HG03575 (cell line): ENCODE measurements around the gene CORO1C.
"Not testable (repeated sequence)": the region's sequence is repeated elsewhere in the genome, so short reads cannot be mapped to it uniquely, and the experiment has no call there.

Source experiments
- ATAC-seq: cut with Tn5 transposase; IDR thresholded peaks from one replicate; pipeline ENCODE4 v1.9.1; 2021; ENCODE audit not compliant: unreplicated experiment, insufficient number of reproducible peaks, low FRiP score; ENCODE audit errors: extremely low read depth

The CORO1C gene

GRCh38 chr12:108629824-108630476 is 101.4 kb downstream of the CORO1C start:
- ATAC-seq = no peak

DNA sequence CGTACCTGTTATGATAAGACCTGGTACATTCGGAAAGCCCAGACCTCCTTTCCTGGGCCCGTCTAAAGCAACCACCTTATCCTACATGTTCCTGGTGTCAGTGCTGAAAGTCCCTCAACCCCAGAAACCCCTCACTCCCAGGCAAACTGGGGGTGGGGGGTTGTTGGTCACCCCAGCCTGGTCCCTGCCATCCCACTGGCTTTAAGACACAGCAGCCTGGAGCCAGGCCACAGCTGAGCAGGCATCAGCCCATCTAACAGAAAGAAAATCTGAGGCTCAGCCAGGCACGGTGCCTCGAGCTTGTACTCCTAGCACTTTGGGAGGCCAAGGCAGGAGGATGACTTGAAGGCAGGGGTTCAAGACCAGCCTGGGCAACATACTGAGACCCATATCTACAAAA is 102.2 kb downstream of the CORO1C start:
- ATAC-seq = no peak

DNA sequence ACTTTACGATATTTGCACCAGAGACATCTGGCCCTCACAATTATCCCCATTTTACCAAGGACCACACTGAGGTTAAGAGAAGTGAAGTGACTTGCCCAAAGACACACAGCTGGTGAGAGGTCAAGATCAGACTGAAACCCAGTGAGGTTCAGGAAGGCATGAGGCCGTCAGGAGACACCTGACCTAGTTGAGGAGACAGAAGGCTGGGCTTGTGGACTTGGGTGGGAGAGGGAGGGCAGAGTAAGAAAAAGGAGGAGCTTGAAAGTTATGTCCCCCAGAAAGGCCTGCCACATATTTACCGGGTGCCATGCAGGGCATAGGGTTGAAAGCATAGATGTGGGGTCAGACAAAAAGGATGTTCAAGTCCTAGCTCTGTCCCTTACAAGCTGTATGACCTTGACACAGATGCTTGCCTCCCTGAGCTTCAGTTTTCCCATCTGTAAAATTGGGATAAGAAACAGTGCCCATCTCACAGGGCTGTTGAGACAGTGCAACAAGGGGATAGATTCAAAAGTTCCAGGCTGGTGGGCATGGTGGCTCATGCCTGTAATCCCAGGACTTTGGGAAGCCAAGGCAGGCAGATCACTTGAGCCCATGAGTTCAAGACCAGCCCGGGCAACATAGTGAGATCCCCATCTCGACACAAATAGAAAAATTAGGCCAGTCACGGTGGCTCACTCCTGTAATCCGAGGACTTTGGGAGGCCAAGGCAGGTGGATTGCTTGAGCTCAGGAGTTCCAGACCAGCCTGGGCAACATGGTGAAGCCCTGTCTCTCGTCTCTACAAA is 104.0 kb downstream of the CORO1C start:
- ATAC-seq = no peak

DNA sequence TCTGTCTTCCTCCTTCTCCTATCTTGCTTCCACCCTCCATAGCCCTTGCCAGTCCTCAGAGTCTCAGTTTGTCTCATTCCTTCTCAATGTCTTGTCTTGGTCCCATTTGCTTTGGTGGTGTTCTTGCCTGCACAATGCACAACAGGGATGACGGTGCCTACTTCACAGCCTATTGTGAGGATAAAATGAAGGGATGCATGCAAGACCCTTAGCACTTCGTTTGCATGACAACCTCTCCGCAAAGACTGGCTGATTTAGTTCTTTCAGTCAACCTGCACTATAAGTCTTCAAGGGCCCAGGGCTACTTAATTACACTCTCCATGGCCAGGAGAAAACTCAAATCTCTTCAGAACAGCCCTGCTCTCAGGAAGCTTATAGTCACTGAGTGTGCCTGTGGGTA is 106.1 kb downstream of the CORO1C start:
- ATAC-seq = no peak

GRCh38 chr12:108623577-108623976 is 107.7 kb downstream of the CORO1C start:
- no peak for ATAC-seq

DNA sequence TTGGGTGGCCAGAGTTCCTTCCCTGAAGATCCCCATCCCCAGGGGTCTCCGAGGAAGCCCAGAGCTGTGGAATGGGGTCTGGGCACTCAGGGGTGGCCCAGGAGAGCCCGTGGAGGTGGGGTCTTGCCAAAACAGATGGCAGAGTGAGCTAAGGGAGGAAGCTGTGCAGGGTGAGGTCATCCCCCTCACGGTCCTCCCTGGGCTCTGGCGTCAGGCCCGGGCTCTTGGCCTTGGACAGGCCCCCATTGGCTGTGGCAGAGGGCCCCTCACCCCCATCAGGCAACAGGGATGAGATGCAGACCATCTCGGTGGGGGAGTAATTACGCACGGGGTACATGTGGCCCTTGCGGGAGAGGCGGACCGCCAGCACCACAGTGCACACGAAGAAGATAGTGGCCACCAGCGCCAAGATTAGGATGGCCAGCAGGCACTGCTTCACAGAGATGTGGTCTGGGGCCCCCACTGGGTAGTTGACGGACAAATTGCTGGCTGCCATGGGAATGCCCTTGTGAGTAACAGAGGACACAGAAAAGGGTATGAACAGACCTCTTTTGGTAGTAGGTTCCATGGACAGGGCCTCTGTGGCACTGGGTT is 108.3 kb downstream of the CORO1C start:
- no peak for ATAC-seq

DNA sequence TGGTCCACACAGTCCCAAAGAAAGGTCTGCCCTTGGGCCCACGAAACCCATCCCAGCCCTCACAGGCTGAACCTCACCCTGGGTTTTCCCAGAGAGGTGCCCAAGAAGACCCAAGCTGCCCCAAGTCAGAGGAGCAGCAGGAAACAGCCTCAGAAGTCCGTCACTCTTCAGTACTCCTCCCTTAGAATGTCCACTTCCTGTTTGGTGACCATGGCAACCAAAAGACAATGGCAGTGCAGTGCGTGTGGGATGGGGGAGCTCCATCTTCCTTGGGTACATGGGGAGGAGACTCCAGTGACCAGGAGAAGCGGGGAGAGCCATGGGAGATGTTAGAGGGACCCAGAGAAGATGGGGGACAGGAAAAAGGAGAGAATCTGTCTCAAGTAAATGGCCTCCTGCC is 108.9 kb downstream of the CORO1C start:
- ATAC-seq = no peak

GRCh38 chr12:108621161-108621560 is 110.2 kb downstream of the CORO1C start:
- no peak for ATAC-seq

- no peak for ATAC-seq
These were observed 111.0 kb downstream of the CORO1C start for GRCh38 chr12:108620236-108620879.

DNA sequence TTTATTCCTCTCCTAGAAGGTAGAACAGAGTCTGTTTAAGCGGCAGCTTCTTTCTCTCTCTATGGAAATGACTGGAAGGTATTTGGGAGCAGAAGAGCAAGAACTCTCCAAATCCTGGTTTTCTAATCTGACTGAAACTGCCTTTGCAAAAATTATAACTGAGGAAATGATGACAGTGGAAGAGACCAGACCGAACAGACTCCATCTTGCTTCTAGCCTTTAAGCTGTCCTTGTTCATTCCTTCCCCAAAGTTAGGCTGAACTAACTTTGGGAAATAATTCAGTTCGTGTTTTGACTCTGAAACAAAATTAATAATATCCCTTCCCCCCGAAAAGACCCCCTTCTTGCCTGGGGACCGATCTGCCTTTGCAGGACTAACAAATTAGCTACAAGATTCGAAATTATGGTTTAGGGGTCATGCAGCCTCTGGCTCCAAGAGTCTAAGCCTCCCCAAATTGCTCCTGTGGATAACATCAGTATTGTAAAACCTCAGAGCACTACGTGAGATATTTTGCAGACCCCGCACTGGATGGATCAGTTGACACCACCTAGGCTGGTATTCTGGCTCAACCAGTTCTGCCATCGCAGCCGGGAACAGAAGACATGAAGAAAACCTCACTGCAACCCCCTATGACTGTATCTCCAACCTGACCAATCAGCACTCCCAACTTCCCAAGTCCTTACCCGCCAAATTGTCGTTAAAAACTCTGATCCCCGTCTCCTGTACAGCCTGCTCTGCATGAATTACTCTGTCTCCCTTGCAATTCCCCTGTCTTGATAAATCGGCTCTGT is 111.8 kb downstream of the CORO1C start:
- ATAC-seq = no peak

DNA sequence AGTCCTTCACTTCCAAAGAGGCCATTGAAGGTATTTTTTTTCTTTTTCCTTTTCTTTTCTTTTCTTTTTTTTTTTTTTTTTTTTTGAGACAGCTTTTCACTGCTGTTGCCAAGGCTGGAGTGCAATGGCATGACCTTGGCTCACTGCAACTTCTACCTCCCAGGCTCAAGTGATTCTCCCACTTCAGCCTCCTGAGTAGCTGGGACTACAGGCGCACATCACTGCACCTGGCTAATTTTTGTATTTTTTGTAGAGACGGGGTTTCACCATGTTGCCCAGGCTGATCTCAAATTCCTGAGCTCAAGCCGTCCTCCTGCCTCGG is 112.4 kb downstream of the CORO1C start:
- ATAC-seq = not testable (repeated sequence)

DNA sequence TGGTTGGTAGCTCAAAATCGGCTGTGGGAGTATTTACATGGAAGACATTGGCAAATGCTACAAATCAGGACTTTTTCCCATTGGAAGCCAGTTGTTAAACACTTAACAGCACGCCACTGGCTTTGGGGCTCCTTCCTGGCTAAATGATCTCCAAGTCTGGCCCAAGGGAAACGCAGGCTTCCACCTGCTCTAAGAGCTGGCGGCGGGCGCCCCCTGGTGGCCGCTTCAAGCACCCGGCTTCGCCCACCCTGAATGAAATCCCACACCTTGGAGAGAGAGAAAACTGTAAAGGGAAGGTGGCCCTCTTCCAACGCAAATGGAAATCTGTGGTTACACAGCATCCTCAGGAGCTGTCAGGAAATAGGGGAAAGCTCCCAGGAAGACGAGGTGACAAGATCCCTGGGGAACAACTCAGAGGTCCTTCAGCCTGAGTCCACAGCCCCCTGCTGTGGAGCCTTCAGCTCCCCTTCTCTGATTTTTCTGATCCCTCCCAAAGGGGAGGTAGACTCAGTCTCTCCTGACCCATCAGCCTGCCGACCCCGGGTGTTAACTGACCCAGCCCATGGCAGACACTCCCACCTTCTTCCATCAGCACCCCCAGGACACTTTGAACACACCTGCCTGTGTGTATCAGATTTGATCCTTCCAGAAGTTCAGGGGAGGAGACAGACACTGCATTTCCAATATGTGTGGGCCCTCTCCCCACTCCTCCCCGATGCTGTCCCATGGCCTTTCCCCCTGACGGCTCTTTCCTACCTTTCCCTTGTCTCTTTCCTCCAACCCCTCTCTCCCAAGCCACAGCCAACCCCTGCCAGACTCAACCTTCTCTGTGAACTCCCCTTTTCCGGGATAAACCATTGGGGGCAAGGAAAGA is 113.0 kb downstream of the CORO1C start:
- no peak for ATAC-seq

DNA sequence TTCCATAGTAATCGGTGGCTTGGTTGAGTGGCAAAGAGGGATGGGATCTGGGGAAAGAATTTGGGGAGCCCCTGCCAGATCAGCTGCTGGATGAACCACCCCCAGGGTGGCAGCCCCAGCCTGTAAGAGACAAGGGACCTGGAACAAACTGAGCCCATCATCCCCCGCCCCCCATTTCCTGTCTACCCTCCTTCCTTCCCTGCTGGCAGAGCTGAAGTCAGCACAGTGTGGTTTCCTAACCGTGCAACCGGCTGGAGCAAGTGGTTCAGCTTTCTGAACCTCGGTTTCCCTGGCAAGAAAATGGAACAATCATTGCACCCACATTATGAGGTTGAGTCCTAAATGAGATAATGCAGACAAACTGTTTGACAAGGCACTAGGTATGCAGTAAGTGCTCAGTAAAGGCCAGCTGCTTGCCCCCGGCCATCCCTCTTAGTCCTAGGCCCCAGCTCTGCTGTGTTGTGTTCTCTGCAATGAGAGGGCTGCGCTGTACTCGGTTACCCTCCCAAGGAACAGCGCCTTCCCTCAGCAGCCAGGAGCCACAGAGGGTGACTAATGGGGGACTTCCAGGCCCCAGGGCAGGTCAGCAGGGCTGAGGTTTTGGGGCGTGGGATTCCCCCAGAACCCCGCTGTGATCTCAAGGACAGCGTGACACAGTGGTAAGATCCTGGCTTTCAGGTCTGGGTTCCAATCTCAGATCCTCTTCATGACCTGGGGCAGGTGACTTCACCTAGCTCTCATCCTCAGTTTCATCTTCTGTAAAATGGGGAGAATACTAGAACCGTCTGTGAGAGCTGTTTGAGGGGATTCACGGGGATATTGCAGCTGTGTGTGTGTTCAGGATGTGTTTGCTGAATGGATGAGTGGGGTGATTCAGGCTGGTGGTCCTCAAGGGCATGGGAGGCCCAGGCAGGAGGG is 114.1 kb downstream of the CORO1C start:
- ATAC-seq = peak; percentile 52

DNA sequence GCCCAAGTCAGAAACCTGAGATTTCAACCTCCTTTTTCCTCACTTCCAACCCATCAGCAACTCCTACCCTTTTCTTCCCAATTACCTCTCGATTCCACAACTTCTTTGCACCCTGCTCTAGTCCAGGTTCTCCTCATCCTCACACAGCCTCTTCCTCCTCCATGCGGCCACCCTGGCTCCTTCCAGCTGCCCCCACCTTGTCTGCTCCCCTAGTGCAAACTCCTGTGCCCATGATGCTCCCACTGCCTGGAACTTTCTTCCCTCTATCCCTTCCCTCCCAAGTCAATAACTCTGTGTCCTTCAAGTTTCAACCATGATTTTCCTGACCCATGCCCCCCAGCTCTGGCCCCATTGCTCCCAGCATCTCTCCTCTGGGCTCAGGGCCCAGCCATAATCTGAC is 115.0 kb downstream of the CORO1C start:
- ATAC-seq = no peak

GRCh38 chr12:108615918-108616317 is 115.4 kb downstream of the CORO1C start:
- ATAC-seq = no peak

- no peak for ATAC-seq
These were observed 116.7 kb downstream of the CORO1C start for GRCh38 chr12:108614639-108615038.

DNA sequence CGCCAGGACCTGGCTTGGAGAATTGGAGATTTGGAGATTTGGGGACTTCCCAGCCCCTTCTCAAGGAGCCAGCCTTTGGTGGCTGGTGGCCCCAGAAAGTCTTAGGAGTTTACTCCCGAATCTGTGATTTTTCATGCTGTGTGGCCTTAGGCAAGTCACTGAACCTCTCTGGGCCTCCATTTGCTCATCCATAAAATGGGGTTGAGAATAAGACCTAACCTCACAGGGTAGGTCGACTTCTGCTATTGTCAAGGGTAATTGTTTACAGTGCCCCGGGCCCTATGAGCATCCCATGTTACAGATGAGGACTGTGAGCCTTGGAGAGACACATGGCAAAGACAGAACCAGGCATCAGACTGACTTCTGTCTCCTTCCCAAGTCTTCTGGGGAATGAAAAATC is 117.3 kb downstream of the CORO1C start:
- ATAC-seq = no peak
